NCI-H187 (cell line): ENCODE measurements around the gene TMEM254.
A peak's percentile ranks its signal among the peaks of the same experiment; 100 is the strongest.
"Not testable (repeated sequence)": the region's sequence is repeated elsewhere in the genome, so short reads cannot be mapped to it uniquely, and the experiment has no call there.

Experiments
- DNase-seq, 2 experiments: peaks; one replicate each; lab custom pipeline; 2025; lab: John Stamatoyannopoulos, UW

The TMEM254 gene, protein sequence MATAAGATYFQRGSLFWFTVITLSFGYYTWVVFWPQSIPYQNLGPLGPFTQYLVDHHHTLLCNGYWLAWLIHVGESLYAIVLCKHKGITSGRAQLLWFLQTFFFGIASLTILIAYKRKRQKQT

DNA sequence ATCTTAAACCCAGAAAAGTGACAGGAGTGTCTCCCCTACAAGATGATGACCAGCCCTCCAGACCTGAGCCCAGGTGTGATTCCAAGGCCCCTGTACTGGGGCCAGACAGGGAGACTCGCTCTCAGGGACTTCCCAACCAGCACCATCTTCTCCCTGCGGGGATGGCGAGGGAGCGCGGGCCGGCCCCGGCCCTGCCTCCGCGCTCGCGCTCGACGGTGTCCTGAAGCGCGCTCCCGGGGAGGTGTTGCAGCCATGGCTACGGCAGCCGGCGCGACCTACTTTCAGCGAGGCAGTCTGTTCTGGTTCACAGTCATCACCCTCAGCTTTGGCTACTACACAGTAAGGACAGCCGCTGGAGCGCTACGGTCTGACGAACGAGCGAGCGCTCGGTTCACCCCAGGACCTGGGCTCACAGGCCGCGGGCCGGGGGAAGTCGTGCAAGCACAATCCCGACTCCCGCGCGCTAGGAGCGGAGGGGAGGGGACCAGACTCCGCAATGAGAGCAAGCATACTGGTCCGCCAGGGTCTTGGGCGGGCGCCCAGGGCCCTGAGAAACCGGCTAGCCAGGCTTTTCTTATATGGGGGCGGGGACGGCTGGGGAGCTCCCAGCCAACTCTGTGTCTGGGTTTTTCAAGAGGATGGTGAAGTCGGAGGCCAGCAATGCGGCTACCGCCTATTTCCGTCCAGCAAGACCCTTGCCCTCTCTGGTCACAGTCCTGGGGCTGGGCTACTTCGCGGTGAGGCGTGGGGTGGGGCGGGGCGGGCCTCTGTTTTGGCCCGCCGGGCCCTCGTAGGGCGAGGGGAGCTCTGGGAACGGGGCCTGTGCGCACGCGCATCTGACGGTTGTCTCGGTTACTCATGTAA is at the start of gene TMEM254:
TSS of gene TMEM254 (plus strand) at position 218 of the 864 bp plus-strand sequence. CDS start at position 253, 35 bp downstream.
- DNase-seq: peak; percentile 59 to 77

DNA sequence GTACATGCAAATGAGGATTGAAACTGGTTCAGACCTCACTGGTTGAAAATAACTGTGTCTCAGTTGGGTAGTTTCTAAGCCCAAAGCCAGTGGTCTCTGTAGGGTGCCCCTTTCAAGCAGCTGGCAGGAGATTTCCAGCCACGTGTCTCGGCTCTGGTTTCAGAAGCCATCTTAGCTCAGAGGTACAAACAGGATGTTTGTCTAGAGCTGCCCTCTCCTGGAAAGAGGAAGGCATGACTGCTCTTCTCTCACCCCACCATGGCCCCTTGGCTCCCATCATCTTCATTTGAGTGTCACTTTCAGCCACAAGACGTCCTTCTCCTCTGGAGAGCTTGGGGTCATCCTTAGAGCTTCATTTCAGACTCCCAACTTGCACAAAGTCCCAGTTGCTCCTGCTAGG is 49.3 kb upstream of the TMEM254 start:
- DNase-seq: not testable (repeated sequence)

DNA sequence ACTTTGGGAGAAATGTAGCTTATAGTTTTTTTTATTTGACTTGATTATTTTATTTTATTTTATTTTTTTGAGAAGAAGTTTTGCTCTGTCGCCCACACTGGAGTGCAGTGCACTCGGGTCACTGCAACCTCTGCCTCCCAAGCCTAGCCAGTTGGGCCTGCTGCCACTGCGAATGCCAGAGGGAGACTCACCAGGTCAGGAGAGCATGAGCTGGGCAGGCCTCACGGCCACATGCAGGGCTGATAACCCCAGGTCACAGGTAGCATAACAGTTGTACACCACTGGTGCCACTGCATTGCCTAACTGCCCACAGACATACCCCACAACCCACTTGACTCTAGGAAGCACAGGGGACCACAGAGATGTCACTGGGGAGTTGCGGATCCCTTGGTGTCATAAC is 48.6 kb upstream of the TMEM254 start:
- DNase-seq: not testable (repeated sequence)

DNA sequence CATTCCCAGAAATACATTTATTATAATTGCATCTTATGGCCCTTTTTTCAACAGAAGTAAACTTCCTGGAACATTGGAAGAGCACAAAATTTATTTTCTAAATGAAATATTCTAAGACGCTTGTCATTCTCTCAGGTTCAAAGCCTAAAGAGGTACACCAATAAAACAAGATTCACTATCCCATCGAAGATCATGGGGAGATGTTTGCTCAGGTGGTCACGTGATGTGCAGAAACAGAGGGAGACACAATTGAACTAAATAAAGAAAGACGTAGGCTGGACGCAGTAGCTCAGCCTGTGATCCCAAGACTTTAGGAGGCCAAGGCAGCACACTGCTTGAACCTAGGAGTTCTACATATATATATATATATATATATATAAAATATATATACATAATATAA is 46.0 kb upstream of the TMEM254 start:
- DNase-seq: no peak

DNA sequence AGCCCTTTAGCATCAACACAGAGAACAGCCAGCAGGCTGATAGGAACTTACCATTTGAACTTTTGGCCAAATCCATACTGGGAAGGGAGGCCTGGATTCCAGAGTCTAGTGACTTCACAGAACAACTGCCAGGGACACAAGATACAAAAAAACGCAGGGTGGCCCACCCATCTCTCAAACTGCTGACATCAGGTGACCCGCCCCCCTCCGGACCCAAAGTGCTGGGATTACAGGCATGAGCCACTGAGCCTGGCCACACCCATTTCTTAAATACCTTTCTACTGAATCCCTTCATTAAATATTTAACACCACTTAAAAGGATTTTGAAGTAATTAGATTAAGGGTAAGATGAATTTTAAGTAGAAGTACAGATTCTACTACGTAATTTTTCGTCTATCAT is 43.7 kb upstream of the TMEM254 start:
- not testable (repeated sequence) for DNase-seq

DNA sequence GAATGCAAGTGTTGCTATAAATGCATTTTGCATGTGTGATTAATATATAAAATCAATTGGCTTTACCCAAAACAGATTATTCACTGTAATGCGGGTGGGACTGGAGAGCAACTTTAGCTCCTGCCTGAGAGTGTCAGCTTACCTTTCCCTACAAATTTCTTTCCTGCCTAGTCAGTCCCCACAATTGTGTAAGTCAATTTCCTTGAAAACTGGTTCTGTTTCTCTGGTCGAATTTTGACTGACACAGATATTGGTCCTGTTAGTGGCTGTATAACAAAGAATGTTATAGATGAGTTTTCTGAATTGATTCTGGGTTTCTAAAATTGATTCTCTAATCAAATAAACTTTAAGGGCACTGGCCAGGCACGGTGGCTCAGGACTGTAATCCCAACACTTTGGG is 43.0 kb upstream of the TMEM254 start:
- DNase-seq: not testable (repeated sequence)

DNA sequence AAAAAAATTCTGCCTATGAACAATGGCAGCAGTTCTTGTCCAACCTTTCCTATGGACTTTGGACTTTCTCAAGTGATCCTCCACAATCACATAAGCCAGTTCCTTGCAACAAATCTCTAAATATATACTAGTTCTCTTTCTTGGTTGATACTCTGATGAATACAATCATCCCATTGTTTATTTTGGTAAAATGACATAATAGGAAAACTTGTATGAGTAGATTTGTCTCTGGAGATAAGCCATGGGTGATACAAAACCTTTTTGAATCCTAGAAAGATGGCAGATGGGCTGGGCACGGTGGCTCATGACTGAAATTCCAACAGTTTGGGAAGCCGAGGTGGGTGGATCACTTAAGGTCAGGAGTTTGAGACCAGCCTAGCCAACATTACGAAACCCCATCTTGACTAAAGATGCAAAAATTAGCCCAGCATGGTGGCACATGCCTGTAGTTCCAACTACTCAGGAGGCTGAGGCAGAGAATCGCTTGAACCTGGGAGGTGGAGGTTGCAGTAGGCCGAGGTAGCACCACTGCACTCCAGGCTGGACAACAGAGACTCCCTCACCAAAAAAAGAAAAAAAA is 41.5 kb upstream of the TMEM254 start:
- DNase-seq: not testable (repeated sequence)

DNA sequence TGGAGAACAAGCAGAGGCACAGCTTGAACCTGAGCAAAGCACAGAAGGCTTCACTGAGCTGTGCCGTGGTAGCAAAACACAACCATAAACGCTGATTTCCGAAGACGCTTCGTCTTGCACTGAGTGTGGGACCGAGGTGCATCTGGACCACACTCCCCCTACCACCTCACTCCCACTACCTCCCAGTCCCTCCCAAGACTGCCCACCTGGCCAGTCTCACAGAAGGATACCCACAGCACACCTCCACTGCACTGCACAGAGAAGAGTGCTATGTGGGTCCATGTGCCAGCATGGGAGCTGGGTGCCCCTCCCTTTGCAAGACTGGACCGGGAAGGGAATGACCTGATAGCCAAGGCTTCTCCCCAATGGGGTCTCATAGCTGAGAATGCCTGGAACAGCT is 40.2 kb upstream of the TMEM254 start:
- not testable (repeated sequence) for DNase-seq

DNA sequence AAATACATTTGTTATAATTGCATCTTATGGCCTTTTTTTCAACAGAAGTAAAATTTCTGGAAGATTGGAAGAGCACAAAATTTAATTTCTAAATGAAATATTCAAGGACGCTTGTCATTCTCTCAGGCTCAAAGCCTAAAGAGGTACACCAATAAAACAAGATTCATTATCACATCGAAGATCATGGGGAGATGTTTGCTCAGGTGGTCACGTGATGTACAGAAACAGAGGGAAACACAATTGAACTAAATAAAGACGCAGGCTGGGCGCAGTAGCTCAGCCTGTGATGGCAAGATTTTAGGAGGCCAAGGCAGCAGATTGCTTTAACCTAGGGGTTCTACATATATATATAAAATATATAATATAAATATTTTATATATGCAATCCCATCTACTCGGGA is 37.3 kb upstream of the TMEM254 start:
- no peak for DNase-seq

DNA sequence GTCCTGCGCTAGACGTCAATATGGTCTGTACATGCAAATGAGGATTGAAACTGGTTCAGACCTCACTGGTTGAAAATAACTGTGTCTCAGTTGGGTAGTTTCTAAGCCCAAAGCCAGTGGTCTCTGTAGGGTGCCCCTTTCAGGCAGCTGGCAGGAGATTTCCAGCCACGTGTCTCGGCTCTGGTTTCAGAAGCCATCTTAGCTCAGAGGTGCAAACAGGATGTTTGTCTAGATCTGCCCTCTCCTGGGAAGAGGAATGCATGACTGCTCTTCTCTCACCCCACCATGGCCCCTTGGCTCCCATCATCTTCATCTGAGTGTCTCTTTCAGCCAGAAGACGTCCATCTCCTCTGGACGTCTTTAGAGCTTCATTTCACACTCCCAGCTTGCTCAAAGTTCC is 33.5 kb upstream of the TMEM254 start:
- DNase-seq: not testable (repeated sequence)

DNA sequence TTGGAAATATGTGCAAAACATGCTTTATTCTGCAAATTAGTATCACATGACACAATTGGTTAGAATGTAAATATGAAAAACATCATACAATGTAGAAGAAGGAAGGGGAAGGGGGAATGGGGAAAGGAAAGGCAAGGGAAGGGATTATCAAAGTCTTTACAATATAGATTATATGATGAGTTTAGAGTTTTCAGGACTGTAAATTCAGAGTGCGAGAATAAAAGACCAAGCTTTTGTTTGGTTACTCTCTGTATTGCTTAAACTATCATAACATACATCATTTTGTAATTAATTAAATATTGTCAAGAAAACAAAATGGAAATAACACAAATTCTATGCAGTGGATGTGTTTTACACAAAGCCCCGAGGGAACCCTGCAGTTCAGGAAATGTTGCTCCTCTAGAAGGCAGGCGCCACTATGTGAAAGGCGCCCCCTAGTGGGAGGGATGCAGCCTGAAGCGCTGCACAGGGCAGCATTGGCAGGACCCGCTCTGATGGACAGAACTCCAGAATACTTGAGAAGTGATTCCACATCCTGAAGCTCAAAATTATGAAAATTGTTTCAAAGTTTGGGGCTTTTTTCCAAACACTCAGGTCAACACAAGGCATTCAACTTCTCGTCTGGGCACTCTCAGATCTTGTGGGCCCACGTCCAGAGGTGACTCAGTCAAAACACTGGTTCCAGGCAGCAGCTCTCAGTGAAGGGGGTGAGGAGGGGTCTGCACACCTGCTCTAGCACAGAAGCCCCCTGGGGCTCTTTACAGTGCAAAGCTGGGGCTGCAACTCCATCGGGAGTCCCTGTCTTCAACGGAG is 31.6 kb upstream of the TMEM254 start:
- DNase-seq: no peak

DNA sequence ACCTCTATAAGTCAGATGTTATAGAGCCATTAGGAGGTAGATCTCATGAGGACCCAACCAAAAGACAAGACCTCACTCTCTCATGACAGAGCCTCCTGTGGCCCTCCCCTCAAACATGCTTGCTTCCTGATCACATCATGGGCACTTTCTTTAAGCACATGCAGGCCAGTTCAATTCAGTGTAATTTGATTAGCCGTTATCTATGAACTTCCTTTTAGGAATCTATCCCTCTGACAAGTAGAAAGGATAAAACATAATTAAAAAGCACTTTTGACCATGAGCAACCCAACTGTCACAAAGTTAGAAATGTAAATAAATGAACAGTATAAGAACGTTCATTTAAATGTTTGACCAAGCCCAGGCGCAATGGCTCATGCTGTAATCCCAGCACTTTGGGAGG is 27.7 kb upstream of the TMEM254 start:
- DNase-seq: no peak

DNA sequence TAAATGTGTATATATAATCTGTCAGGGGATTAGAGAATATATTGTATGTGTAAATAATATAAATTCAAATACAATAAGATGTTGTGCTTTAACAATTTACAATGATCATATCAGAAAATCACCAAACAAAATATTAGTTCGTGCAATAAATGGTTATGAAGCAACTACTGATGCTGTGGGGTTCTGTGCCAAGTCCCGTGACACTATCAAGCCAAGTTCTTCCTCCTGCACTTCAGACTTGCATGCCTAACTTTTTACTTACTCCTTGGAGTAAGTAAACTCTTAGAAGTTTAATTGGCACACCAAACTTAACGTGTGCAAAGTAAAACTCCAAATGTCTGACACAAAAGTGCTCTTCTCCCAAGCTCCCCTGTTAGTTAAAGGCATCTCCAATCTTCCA is 26.5 kb upstream of the TMEM254 start:
- DNase-seq: no peak

DNA sequence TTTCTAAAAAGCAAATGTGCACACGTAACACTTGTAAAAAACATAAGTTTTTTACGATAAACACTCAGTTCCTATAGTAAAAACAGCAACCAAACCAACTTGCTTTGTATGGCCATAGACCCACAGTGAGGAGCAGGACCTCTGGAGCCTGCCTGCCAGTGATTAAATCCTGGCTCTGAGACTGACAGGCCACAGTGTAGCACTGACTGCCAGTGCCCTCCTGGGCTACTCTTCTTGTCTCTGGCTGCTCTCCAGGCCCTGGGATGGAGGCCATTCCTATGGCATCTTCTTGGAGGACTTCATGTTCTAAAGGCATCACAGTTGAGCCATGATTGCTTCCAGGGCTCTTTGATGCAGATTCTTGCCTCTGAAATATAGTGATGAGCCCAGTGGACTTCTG is 22.7 kb upstream of the TMEM254 start:
- no peak for DNase-seq

DNA sequence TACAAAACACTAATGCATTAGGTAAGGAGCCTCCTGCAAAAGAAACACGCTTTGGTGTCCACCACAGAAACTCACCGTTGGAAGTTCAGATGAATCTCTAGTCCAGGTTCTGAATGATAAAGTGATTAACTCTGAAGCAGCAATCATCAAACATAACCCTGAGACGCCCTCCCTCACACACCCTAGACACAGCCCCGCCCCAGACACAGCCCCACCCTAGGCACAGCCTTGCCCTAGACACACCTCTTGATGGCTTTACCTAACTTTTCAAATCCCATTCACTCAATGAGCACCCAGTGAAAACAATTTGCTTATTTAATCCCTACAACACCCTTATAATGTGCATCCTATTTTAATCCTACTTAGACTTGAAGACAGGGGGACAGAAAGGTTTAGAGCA is 21.3 kb upstream of the TMEM254 start:
- no peak for DNase-seq

DNA sequence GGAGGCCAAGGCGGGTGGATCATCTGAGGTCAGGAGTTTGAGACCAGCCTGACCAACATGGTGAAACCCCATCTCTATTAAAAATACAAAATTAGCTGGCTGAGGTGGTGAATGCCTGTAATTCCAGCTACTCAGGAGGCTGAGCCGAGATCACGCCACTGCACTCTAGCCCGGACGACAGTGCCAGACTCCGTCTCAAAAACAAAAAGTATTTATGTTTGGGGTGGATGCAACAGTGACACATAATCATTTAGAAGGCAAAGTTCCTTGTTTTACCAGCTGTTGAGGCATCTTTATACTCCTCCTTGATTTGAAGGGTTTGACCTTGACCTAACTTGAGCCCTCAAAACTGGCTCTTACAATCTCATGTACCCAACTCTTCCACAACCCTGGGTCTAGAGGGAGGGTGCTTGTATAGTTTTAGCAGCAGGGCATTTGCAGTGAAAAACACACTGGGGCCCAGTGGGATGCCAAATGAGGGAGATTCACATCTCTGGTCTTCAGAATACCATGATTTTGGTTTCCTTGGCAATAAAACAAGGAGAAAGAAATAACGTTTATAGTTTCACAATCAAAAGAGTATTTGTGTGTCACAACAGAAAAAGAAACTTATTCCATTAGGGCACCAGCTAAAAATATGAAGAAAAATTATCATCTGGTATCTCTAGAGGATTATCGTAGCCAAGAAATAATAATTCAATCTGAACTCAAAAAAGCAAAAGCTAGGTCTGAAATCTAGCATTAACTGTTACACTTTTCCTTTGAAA is 14.2 kb upstream of the TMEM254 start:
- DNase-seq: no peak

DNA sequence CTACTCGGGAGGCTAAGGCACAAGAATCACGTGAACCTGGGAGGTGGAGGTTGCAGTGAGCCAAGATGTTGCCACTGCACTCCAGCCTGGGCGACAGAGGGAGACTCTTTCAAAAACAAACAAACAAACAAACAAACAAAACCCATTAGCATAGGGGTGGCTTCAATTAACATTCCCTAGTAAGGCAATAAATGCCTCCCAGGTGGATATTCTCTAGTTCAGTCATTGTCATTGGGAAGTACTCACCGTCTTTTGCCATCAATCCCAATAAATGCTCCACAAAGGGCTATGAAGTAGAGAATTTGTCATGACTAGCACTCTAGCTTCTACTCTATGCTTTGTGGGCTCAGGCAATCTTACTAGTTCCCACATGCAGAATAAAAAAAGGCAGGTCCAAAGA is 11.7 kb upstream of the TMEM254 start:
- no peak for DNase-seq

DNA sequence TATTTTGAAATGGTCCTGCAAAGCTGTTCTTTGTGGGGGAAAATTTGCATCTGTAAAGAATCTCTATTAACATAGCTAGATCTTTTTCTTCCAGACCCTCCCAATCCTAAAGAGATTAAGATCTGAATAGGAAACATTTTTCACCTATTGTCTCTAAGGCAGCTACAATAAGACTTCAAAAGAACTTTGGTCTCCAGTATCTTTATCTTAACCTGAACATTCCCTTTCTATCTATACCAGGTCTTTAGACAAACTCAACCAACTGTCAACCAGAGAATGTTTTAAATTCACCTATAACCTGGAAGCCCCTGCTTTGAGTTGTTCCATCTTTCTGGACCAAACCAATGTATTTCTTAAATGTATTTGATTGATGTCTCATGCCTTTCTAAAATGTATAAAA is 10.6 kb upstream of the TMEM254 start:
- not testable (repeated sequence) for DNase-seq

DNA sequence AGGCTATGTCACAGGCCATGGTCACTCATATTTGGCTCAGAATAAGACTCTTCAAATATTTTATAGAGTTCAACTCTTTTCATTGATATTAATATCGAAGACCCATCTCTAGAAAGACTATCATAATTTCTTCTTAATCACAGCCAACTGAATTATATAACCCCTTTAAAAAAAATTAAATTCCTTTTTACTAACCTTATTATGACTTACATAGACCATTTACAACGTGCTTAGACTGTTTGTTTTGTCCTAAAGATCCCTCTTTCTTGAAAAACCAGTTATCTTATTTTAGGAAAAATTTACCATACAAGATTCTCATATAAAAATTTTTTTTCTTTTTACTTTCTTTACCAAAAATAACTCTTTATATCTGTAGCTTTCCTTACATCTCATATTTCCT is 10.2 kb upstream of the TMEM254 start:
- DNase-seq: no peak

DNA sequence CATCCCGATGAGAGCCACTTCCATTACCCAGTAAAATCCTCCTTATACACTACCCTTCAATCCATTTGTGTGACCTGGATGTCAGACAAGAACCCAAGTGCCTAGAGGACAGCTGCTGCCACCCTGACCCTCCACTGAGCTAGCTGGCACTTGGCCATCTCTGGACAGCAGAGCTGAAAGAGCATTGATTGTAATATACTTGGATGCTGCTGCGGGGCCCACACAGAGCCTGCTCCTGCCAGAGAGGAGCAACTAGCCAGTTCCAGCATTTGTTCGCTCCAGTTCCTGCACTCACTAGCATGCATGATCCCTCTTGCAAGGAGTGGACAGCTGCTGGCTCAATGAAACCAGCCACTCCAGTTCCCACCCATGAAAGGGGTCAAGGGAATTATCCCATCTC is 8.4 kb upstream of the TMEM254 start:
- DNase-seq: no peak

DNA sequence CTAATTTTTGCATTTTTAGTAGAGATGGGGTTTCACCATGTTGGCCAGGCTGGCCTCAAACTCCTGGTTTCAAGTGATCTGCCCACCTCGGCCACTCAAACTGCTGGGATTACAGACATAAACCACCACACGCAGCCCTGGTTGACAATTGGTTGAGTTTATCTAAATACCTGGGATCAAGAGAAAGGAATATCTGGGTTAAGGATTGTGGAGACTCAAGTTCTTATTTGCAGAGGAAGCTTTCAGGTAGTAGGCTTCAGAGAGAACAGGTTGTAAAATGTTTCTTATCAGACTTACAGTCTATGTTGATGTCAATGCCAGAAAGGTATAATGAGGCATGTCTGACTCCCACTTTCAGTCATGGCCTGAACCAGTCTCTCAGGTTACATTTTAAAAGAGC is 5.9 kb upstream of the TMEM254 start:
- no peak for DNase-seq

DNA sequence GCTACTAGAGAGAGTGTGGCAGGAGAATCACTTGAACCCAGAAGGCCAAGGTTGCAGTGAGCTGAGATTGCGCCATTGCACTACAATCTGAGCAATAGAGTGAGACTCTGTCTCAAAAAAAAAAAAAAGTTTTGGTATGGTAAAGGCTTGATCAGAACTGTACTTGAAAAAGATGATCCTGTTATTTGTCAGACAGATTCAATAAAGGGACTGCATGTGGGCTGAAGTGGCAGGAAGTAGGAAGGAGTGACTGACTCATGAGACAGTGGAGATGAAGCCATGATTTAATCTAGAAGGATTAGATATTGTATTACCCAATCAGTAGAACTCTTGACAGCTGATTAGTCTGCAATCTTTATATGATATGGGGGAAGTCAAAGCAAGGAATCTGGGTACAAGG is 2.7 kb upstream of the TMEM254 start:
- no peak for DNase-seq
